GM10266 (cell line): ENCODE measurements around the gene TUBA1B.
"Not testable (repeated sequence)": the region's sequence is repeated elsewhere in the genome, so short reads cannot be mapped to it uniquely, and the experiment has no call there.

ENCODE experiments used
- DNase-seq: peaks from one replicate; pipeline ENCODE4 v3.0.0; 2012; ENCODE audit errors: extremely low spot score
- TF ChIP-seq, protein P1 (sequence below): IDR thresholded peaks from 2 replicates; pipeline ENCODE4 v1.5.1; 2012; ENCODE audit warnings: mild to moderate bottlenecking, low read depth; ENCODE audit not compliant: control insufficient read depth, insufficient read depth; ENCODE audit errors: missing control alignments

TUBA1B gene

DNA sequence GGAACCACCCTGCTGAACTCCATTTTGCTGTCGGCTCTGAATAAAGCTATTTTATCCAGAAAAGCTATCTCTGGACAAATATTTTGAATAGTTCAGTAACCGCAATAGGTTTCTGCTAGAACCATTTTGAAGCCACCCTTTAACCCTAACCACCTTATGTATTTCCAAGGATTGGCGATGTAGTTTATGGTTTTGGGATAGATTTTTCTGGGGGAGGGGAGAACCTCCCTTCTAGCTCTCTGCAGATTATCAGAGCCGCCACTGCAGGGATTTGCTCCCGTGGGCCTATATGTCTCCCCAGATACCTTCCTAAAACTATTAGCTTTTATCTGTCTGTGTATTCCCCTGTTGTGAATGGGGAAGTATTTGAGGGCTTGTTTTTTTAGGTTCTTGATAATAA lies 1.8 kb upstream of the TUBA1B start:
- no peak for DNase-seq

DNA sequence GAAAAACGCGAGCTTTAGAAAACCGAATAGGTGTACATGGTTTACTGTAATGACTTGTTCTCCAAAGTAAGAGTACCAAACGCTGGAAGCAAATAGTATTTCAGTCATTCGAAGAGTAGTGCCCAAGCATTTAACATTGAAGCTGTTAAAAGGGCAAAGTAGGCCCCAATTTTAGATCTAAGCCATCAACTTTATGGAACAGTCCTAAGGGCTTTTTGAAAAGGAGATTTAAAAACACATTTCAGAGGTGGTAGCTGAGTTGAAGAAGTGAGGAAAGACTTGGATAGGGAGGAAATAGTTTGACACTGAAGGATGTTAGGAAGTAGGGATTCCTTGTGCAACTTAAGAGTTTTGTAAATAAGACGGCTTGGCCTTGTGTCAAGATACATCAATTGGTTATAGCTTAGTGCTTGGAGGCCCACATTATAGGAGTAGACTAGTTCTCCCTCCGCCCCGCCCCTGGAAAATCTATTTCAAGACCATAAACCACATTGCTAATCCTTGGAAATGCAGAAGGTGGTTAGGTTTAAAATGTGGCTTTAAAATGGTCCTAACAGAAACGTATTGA lies 783 bp upstream of the TUBA1B start:
- no peak for DNase-seq
- TF ChIP-seq, protein P1, sequence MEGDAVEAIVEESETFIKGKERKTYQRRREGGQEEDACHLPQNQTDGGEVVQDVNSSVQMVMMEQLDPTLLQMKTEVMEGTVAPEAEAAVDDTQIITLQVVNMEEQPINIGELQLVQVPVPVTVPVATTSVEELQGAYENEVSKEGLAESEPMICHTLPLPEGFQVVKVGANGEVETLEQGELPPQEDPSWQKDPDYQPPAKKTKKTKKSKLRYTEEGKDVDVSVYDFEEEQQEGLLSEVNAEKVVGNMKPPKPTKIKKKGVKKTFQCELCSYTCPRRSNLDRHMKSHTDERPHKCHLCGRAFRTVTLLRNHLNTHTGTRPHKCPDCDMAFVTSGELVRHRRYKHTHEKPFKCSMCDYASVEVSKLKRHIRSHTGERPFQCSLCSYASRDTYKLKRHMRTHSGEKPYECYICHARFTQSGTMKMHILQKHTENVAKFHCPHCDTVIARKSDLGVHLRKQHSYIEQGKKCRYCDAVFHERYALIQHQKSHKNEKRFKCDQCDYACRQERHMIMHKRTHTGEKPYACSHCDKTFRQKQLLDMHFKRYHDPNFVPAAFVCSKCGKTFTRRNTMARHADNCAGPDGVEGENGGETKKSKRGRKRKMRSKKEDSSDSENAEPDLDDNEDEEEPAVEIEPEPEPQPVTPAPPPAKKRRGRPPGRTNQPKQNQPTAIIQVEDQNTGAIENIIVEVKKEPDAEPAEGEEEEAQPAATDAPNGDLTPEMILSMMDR = no peak

More for the DNA sequence above, 1.8 kb upstream of the TUBA1B start:
- TF ChIP-seq, protein P1 = no peak

DNA sequence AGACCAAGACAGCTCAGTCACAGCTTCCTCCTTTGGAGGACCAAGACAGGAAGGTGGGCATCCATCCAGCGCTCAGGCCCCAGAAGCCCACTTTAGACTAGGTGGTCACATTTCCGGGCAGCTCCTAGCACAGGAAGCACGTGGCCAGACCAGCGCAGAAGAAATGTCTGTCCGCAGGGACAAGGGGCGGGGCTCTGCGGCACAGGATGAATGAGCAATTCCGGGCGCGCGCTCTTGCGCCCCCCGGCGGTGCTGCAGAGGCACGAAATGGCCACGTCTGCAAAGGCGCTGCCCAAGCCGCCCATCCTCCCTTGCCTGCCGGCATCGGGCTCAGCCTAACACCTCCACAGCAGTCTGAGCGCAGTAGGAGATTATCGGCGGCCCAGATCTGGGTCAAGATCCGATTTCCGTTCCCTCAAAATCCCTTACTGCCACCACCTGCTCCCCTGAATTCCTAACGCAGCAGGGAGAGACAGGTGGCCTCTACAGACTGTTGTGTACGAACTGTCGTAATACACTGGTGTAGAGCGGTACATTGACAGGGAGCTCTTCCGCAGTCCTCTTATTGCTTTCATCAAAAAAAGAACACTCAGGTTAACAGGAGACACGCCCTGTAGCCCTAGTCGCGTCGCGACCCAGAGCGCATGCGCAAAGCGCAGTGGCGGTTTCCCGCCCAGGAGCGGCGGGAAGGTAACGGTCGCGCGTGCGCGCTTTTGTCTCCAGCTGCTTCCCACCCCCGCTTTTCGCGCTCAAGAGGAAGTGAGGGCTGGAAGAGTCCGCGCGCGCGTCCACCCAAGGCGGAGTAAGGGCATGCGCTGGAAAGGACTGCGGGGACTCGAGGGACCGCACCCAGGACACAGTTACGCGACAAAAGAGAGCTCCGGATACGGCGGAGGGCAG lies 794 bp downstream of the TUBA1B start:
- TF ChIP-seq, protein P1 = peak; percentile 96
- DNase-seq = peak; percentile 90

DNA sequence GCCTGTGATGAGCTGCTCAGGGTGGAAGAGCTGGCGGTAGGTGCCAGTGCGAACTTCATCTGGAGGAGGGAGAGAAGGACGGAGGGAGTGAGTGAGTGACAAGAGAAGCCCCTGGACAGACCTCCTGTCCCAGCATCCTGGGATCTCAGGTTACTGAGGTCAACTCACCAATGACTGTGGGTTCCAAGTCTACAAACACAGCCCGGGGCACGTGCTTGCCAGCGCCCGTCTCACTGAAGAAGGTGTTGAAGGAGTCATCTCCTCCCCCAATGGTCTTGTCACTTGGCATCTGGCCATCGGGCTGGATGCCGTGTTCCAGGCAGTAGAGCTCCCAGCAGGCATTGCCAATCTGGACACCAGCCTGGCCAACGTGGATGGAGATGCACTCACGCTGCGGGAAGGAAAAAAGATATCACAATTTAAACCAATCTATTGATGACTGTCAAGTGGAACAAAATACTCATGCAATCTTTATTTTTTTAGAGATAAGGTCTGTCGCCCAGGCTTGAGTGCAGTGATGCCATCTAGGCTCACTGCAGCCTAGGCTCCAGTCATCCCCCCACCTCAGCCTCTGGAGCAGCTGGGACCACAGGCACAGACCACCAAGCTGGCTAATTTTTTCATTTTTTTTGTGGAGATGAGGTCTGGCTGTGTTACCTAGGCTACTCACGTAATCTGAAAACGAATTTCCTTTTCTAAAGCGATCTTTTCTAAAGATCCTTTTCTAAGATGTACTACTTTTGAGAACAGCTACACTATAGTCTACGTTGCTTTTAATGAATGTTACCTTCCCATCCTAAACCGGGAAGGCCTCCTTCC lies 1.7 kb downstream of the TUBA1B start:
- no peak for DNase-seq

DNA sequence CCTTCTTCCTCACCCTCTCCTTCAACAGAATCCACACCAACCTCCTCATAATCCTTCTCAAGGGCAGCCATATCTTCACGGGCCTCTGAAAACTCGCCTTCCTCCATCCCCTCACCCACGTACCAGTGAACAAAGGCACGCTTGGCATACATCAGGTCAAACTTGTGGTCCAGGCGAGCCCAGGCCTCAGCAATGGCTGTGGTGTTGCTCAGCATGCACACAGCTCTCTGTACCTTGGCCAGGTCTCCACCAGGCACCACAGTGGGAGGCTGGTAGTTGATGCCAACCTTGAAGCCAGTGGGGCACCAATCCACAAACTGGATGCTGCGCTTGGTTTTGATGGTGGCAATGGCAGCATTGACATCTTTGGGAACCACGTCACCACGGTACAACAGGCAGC lies 3.2 kb downstream of the TUBA1B start:
- DNase-seq = not testable (repeated sequence)

More for the DNA sequence above, 1.7 kb downstream of the TUBA1B start:
- TF ChIP-seq, protein P1 = no peak

DNA sequence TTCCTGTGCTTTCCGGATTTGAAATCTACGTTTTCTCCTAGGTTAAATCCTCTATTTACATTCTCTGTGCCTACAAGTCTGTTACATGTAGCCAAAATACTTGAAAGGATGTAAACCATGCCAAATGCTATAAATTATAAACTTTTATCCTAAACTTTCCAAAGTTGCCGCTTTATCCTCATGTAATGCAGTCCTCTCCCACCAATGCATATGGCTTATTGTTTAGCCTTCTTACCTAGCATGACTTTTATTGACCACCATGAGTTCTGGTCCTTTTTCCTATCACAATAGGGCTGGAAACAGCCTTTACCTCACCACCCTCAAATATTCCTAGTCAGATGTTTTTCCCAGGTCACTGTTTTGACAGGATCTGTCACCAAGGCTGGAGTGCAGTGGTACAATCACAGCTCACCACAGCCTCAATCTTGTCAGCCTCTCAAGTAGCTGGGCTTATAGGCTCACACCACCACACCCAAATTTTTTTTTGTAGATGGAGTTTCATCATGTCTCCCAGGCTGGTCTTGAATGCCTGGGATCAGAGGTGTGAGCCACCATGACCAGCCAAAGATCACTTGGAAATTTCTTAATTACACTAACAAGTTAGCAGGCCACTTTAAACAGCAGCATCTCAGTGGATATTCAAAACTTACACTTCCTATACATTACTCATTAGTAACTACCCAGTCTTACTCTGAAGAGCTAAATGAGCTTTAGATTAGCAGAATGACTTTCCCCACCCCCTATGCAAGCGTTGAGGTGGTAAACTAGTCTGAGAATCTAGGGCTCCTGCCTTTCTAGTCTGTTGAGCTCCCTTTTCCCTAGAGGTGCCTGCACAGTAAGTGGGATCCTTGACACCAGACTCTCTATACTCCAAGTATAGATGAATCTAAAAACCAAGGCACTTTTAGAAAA lies 4.1 kb downstream of the TUBA1B start:
- TF ChIP-seq, protein P1 = no peak
- no peak for DNase-seq
